HEK293 (cell line): ENCODE measurements around the gene GAS2L3.

Experiments
- PRDM1 ChIP-seq: fragments of 450-650 bp; formaldehyde crosslinking; IDR thresholded peaks from 2 replicates; pipeline ENCODE4; 2016; ENCODE audit warnings: missing biosample characterization, missing genetic modification characterization
- ZNF202 ChIP-seq: fragments of 450-650 bp; formaldehyde crosslinking; IDR thresholded peaks from 2 replicates; pipeline ENCODE4 v1.5.1; 2016; ENCODE audit warnings: missing biosample characterization, missing genetic modification characterization, borderline replicate concordance
- ZNF768 ChIP-seq: fragments of 450-650 bp; formaldehyde crosslinking; IDR thresholded peaks from 2 replicates; pipeline ENCODE4 v1.5.1; 2018; ENCODE audit warnings: missing biosample characterization, mild to moderate bottlenecking, missing genetic modification characterization

GRCh38 chr12:100661300-100661951, 87.9 kb downstream of the GAS2L3 start:
- TF ChIP-seq ZNF768 (tag by site-specific recombination), result no peak
- TF ChIP-seq ZNF202 (tag by site-specific recombination), result no peak
- no peak for TF ChIP-seq PRDM1 (tag by site-specific recombination)
